ENCODE results near the gene KAT2A. TPM values are rescaled to one million over a fixed set of nuclear protein-coding genes. Genes with fewer than 3 reads are reported as not detected.

Gene KAT2A
- total RNA-seq, 1 experiment from 2014 or later: 94.7 TPM

DNA sequence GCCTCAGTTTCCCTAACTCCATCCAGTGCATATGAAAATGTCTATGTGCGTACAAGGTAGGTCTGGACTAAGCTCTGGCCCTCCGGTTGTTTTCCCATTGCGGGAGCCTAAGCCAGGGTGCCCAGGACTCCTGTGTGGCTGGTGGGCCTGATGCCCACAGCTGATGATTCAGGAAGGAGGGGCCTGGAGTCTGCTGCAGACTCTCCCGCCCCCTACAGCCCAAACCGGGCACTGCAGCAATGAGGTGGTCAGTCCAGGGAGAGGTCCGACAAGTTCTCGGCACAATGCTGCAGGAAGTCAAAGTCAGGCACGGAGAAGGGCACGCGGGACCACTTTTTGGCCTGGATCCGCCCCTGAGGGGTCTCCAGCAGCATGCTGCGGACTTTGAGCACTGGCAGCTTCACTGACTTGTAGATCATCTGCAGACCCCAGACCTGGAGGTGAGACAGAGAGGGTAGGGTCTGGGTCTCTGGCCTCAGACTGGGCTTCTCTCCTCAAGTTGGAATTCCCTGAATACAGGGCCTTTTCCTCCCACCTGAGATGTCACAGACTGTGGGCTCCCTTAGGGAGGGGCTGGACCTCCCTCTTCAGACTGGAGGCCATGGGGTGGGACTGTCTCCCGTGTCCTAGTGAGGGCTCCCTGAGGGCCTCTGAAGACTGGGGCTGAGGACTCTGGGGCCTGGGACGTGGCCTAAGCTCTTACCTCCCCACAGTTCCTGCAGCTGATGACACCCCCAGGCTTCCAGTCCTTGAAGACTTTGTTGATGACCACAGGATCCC, 19.5 kb downstream of the KAT2A start:
- H3K4me1 Mint-ChIP-seq (ENCODE audit: low read depth, unreplicated experiment): peaks cover 7% of the 10 kb centered on the region
- intact Hi-C loops (cut with micrococcal nuclease; ENCODE audit: unreplicated experiment): loop anchor here (1.0 to 5.0 kb wide), 2 partner anchors 34 to 139 kb away; no protein-coding TSS in a partner anchor
- peaks cover 28% of the 10 kb centered on the region for H3K27me3 Mint-ChIP-seq (ENCODE audit: unreplicated experiment)
- no TSS peak for BruUV-seq (replicated peaks)
- no peak overlapping the region for H3K4me3 Mint-ChIP-seq (ENCODE audit: low read depth, unreplicated experiment)
- DNase-seq: peak; percentile 94
- H3K9me3 Mint-ChIP-seq (ENCODE audit: low read depth, unreplicated experiment): no peaks in the 10 kb centered on the region
- no peaks in the 10 kb centered on the region for H3K36me3 Mint-ChIP-seq (ENCODE audit: insufficient read depth, unreplicated experiment)
- CTCF ChIA-PET: interaction anchor here (0.6 to 2.3 kb wide), 11 partner anchors 10 to 136 kb away, joined by 3 to 10 read pairs (median 4); partner anchors contain the start of genes DHX58 and NKIRAS2
- H3K27ac Mint-ChIP-seq (ENCODE audit: unreplicated experiment): no peak overlapping the region
- TF ChIP-seq, protein P1, sequence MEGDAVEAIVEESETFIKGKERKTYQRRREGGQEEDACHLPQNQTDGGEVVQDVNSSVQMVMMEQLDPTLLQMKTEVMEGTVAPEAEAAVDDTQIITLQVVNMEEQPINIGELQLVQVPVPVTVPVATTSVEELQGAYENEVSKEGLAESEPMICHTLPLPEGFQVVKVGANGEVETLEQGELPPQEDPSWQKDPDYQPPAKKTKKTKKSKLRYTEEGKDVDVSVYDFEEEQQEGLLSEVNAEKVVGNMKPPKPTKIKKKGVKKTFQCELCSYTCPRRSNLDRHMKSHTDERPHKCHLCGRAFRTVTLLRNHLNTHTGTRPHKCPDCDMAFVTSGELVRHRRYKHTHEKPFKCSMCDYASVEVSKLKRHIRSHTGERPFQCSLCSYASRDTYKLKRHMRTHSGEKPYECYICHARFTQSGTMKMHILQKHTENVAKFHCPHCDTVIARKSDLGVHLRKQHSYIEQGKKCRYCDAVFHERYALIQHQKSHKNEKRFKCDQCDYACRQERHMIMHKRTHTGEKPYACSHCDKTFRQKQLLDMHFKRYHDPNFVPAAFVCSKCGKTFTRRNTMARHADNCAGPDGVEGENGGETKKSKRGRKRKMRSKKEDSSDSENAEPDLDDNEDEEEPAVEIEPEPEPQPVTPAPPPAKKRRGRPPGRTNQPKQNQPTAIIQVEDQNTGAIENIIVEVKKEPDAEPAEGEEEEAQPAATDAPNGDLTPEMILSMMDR (IDR thresholded peaks at IDR 0.05; ENCODE audit: unreplicated experiment): peak; percentile 98

DNA sequence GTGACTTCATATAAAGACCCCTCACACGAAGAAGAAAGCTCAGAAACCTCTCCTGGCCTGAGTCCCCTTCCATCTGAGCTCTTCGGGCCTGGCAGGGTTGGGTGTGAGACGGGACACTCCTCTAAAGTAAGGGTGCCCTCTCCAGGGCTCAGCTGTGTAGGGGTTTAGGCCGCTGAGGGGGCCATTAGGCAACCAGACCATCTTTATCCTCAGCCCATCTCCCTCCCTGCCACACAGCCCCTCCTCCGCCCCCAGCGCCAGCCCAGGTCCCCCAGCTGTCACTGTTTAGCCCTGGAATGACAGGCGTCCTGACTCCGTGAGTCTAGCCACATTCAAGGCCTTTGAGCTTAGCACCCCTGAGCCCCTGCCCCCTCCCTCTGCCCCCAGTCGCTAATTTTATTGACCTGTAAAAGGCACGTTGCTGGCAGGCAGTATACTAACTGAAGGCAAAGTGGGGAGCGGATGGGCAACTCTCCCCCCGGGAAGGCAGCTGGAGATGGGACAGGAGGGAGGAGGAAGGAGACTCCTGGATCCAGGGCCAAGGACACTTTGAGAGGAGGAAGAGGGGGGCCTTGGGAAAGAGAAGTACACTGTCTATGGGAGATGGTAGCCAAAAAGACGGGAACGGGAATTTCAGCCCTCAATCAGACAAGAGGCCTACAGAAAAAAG, 22.3 kb downstream of the KAT2A start:
- CTCF ChIA-PET: interaction anchor here (0.9 to 1.1 kb wide), 3 partner anchors 18 to 136 kb away, joined by 3 to 4 read pairs (median 3); no protein-coding TSS in a partner anchor
- no peaks in the 10 kb centered on the region for H3K36me3 Mint-ChIP-seq (ENCODE audit: insufficient read depth, unreplicated experiment)
- TF ChIP-seq, protein P1 (IDR thresholded peaks at IDR 0.05; ENCODE audit: unreplicated experiment): no peak
- no peak overlapping the region for H3K4me3 Mint-ChIP-seq (ENCODE audit: low read depth, unreplicated experiment)
- no peak overlapping the region for H3K27ac Mint-ChIP-seq (ENCODE audit: unreplicated experiment)
- H3K4me1 Mint-ChIP-seq (ENCODE audit: low read depth, unreplicated experiment): peaks cover 7% of the 10 kb centered on the region
- peaks cover 44% of the 10 kb centered on the region for H3K27me3 Mint-ChIP-seq (ENCODE audit: unreplicated experiment)
- BruUV-seq (replicated peaks): no TSS peak
- no peak for DNase-seq
- no peaks in the 10 kb centered on the region for H3K9me3 Mint-ChIP-seq (ENCODE audit: low read depth, unreplicated experiment)
- intact Hi-C loops (cut with micrococcal nuclease; ENCODE audit: unreplicated experiment): no loop called here

DNA sequence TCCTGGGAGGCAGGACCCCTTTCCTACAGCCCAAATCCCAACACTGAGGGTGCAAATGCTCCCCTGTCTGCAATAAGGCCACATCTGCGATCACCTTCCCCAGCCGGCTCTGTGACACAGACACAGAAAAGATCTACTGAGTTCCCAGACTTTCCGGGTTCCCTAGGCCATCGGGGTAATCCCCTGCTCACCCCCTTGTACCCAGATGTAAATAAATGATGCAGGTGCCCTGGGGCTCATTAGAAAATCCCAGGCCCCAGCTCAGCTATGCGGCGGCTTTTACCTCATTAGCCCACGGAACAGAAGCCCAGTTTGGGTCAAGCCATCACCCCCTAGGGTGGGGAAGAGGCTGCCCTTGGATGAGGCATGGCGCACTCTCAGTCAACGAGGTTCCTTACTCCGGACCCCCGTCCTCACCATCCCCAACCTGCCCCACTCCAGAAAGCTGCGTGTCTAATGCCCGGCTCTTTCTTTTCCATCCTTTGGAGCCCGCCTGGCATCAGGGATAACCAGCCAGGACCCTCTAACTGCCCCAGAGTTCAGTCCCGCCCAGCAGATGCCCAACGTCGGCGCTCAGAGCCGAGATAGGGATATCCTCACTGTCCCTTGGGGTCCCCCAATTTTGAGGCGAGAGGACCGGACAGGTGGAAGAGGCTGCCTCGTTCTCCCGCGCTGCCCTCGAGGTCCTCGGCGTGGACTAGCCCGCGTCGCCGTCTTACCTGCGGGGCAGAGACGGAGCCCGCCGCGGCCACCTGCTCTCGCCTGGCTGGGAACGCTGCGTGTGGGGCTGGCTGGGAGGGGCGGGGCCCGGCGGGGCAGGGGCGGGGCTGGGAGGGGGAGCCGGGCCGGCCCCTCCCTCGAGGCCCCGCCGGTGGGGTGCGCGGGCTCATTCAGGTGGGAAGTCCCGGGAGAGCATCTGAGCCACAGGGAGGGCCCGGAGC, 23.2 kb downstream of the KAT2A start, which contains the start of gene ZNF385C:
Gene ZNF385C, minus strand, starts transcription at position 783 of the 941 bp plus-strand sequence. CDS start 35,417 bp downstream, outside the sequence.
- H3K27ac Mint-ChIP-seq (ENCODE audit: unreplicated experiment): no peak within 1 kb of the TSS
- no peaks in the 10 kb centered on the region for H3K36me3 Mint-ChIP-seq (ENCODE audit: insufficient read depth, unreplicated experiment)
- TF ChIP-seq, protein P1 (IDR thresholded peaks at IDR 0.05; ENCODE audit: unreplicated experiment): no peak
- no TSS peak for BruUV-seq (replicated peaks)
- peaks cover 47% of the 10 kb centered on the region for H3K27me3 Mint-ChIP-seq (ENCODE audit: unreplicated experiment)
- peak within 1 kb of the TSS; percentile 63 for H3K4me3 Mint-ChIP-seq (ENCODE audit: low read depth, unreplicated experiment)
- intact Hi-C loops (cut with micrococcal nuclease; ENCODE audit: unreplicated experiment): no loop called here
- H3K9me3 Mint-ChIP-seq (ENCODE audit: low read depth, unreplicated experiment): no peaks in the 10 kb centered on the region
- peaks cover 7% of the 10 kb centered on the region for H3K4me1 Mint-ChIP-seq (ENCODE audit: low read depth, unreplicated experiment)
- CTCF ChIA-PET: interaction anchor here (0.9 to 1.7 kb wide), 5 partner anchors 11 to 135 kb away, joined by 3 to 7 read pairs (median 3); partner anchors contain the start of gene DHX58
- DNase-seq: peak; percentile 54
